Measurements from ENCODE around the gene PDLIM7.

The PDLIM7 gene

DNA sequence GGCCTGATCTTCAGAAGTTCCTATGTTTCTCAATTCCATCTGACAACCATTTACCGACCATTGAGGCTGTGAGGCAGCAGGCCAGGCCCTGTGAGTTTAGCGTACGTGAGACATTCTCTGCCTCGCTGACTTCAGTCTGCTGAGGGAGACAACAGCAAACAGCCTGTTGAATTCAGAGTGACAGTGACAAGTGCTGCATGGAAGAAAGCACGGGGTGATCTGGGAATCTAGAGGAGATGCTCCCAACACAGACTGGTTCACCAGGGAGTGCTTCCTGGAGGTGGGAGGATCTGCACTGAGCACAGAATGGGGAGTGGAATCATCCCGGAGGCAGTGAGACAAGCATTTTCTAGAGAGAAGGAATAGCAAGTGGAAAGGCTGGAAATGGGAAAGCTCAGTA is 29.4 kb upstream of the PDLIM7 start:
- H3K27me3 ChIP-seq (ENCODE audit: low read depth, low read length), result no peaks in the 10 kb centered on the region
- peaks cover 42% of the 10 kb centered on the region for H3K36me3 ChIP-seq (replicated peaks; ENCODE audit: low read depth, low read length)
- no peaks in the 10 kb centered on the region for H3K79me2 ChIP-seq (ENCODE audit: low read length)
- H3K4me3 ChIP-seq (ENCODE audit: low read length), result no peak overlapping the region
- no peak overlapping the region for H2AFZ ChIP-seq (ENCODE audit: low read depth, low read length)
- H3K27ac ChIP-seq (ENCODE audit: low read length), result no peak overlapping the region
- no peak overlapping the region for H3K4me2 ChIP-seq (ENCODE audit: low read length)
- TF ChIP-seq, protein P1, sequence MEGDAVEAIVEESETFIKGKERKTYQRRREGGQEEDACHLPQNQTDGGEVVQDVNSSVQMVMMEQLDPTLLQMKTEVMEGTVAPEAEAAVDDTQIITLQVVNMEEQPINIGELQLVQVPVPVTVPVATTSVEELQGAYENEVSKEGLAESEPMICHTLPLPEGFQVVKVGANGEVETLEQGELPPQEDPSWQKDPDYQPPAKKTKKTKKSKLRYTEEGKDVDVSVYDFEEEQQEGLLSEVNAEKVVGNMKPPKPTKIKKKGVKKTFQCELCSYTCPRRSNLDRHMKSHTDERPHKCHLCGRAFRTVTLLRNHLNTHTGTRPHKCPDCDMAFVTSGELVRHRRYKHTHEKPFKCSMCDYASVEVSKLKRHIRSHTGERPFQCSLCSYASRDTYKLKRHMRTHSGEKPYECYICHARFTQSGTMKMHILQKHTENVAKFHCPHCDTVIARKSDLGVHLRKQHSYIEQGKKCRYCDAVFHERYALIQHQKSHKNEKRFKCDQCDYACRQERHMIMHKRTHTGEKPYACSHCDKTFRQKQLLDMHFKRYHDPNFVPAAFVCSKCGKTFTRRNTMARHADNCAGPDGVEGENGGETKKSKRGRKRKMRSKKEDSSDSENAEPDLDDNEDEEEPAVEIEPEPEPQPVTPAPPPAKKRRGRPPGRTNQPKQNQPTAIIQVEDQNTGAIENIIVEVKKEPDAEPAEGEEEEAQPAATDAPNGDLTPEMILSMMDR (IDR thresholded peaks at IDR 0.05; ENCODE audit: low read depth, low read length), result no peak
- TF ChIP-seq EZH2phosphoT487 (IDR thresholded peaks at IDR 0.05; ENCODE audit: low read depth), result no peak
- H3K9me3 ChIP-seq (ENCODE audit: insufficient read depth, low read length), result no peaks in the 10 kb centered on the region
- H3K9ac ChIP-seq (ENCODE audit: low read length), result no peak overlapping the region
- no peaks in the 10 kb centered on the region for H3K4me1 ChIP-seq (ENCODE audit: low read length)
- no peaks in the 10 kb centered on the region for H4K20me1 ChIP-seq (ENCODE audit: insufficient read depth, low read length)

DNA sequence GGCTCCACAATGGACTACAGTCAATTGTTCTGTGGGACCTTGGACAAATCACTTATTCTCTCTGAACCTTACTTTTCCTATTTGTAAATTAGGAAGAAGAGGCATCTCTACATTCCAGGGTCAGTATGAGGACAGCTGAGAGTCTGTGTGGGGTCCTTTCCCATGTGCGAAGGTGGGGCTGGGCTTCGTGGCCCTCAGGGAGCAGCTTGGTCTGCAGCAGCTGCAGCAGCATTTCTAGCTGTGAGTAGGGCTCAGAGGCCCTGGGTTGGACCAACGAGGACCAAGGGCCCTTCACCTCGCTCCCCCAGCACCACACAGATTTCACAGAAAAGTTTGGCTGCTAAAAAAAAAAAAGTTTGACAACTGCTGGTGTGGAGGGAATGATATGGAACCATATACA is 28.8 kb upstream of the PDLIM7 start:
- Histone ChIP-seq H3K9ac (ENCODE audit: low read length) (no peak overlapping the region), H3K27me3 (ENCODE audit: low read depth, low read length) (no peaks in the 10 kb centered on the region), H3K79me2 (ENCODE audit: low read length) (no peaks in the 10 kb centered on the region), H4K20me1 (ENCODE audit: insufficient read depth, low read length) (no peaks in the 10 kb centered on the region), H3K4me3 (ENCODE audit: low read length) (no peak overlapping the region), H2AFZ (ENCODE audit: low read depth, low read length) (no peak overlapping the region), H3K4me2 (ENCODE audit: low read length) (no peak overlapping the region), H3K9me3 (ENCODE audit: insufficient read depth, low read length) (no peaks in the 10 kb centered on the region), H3K27ac (ENCODE audit: low read length) (no peak overlapping the region), H3K36me3 (replicated peaks; ENCODE audit: low read depth, low read length) (peaks cover 48% of the 10 kb centered on the region), H3K4me1 (ENCODE audit: low read length) (no peaks in the 10 kb centered on the region)
- no peak for TF ChIP-seq EZH2phosphoT487 (IDR thresholded peaks at IDR 0.05; ENCODE audit: low read depth)
- TF ChIP-seq, protein P1 (IDR thresholded peaks at IDR 0.05; ENCODE audit: low read depth, low read length), result no peak

GRCh38 chr5:177524941-177525655 is 27.7 kb upstream of the PDLIM7 start:
- no peak overlapping the region for H3K9ac ChIP-seq (ENCODE audit: low read length)
- H3K36me3 ChIP-seq (replicated peaks; ENCODE audit: low read depth, low read length), result peaks cover 42% of the 10 kb centered on the region
- H4K20me1 ChIP-seq (ENCODE audit: insufficient read depth, low read length), result no peaks in the 10 kb centered on the region
- H3K9me3 ChIP-seq (ENCODE audit: insufficient read depth, low read length), result no peaks in the 10 kb centered on the region
- no peaks in the 10 kb centered on the region for H3K4me1 ChIP-seq (ENCODE audit: low read length)
- H3K4me3 ChIP-seq (ENCODE audit: low read length), result no peak overlapping the region
- TF ChIP-seq EZH2phosphoT487 (IDR thresholded peaks at IDR 0.05; ENCODE audit: low read depth), result no peak
- TF ChIP-seq, protein P1 (IDR thresholded peaks at IDR 0.05; ENCODE audit: low read depth, low read length), result no peak
- no peaks in the 10 kb centered on the region for H3K27me3 ChIP-seq (ENCODE audit: low read depth, low read length)
- no peaks in the 10 kb centered on the region for H3K79me2 ChIP-seq (ENCODE audit: low read length)
- H2AFZ ChIP-seq (ENCODE audit: low read depth, low read length), result no peak overlapping the region
- H3K27ac ChIP-seq (ENCODE audit: low read length), result no peak overlapping the region
- H3K4me2 ChIP-seq (ENCODE audit: low read length), result no peak overlapping the region

DNA sequence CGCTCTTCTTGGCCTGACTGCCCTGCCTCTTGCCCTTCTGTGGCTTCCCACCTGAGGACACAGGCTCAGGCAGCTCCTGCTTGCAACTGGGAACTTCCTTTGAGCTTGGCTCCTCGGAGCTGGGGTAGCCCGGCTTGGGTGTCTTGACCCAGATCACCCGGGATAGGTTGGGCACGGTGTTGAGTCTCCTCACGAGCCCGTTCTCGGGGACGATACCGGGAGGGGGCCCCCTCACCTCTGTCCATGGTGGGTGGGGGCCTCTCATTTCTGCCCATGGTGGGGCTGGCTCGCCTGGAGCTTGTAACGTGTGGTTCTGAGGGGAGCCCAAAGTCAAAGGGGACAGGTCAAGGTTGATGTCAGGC is 27.1 kb upstream of the PDLIM7 start:
- Histone ChIP-seq H4K20me1 (ENCODE audit: insufficient read depth, low read length) (no peaks in the 10 kb centered on the region), H2AFZ (ENCODE audit: low read depth, low read length) (no peak overlapping the region), H3K27me3 (ENCODE audit: low read depth, low read length) (no peaks in the 10 kb centered on the region), H3K36me3 (replicated peaks; ENCODE audit: low read depth, low read length) (peaks cover 38% of the 10 kb centered on the region), H3K27ac (ENCODE audit: low read length) (no peak overlapping the region), H3K4me1 (ENCODE audit: low read length) (no peaks in the 10 kb centered on the region), H3K9me3 (ENCODE audit: insufficient read depth, low read length) (no peaks in the 10 kb centered on the region), H3K4me3 (ENCODE audit: low read length) (no peak overlapping the region), H3K9ac (ENCODE audit: low read length) (no peak overlapping the region), H3K4me2 (ENCODE audit: low read length) (no peak overlapping the region), H3K79me2 (ENCODE audit: low read length) (no peaks in the 10 kb centered on the region)
- TF ChIP-seq EZH2phosphoT487 (IDR thresholded peaks at IDR 0.05; ENCODE audit: low read depth), result no peak
- TF ChIP-seq, protein P1 (IDR thresholded peaks at IDR 0.05; ENCODE audit: low read depth, low read length), result no peak

Measured in OCI-LY3 (cell line).